HUES6 (cell line): ENCODE results near the gene COPE.

Experiments
- H3K27ac ChIP-seq: 2 replicates; pipeline ENCODE4 v1.7.0; 2013; ENCODE audit warnings: low read depth, mild to moderate bottlenecking, low read length, inconsistent platforms
- H3K27me3 ChIP-seq: 2 replicates; pipeline ENCODE4 v1.6.1; 2013; ENCODE audit warnings: low read length; ENCODE audit not compliant: control insufficient read depth, insufficient read depth
- H3K36me3 ChIP-seq: 2 replicates; pipeline ENCODE4 v1.6.1; 2013; ENCODE audit warnings: low read length; ENCODE audit not compliant: control insufficient read depth, insufficient read depth
- H3K4me1 ChIP-seq: 2 replicates; pipeline ENCODE4 v1.6.1; 2013; ENCODE audit warnings: low read length; ENCODE audit not compliant: control insufficient read depth, insufficient read depth
- H3K4me3 ChIP-seq: 2 replicates; pipeline ENCODE4 v1.5.1; 2013; ENCODE audit warnings: low read depth, low read length
- H3K9ac ChIP-seq: one replicate; pipeline ENCODE4 v1.6.1; 2013; ENCODE audit warnings: mild to moderate bottlenecking, low read length
- H3K9me3 ChIP-seq: 2 replicates; pipeline ENCODE4 v1.6.1; 2013; ENCODE audit warnings: low read depth, low read length; ENCODE audit not compliant: control insufficient read depth, insufficient read depth

Gene COPE

GRCh38 chr19:18883526-18884304 is 35.5 kb downstream of the COPE start:
- Histone ChIP-seq H3K9ac (no peak overlapping the region), H3K9me3 (no peaks in the 10 kb centered on the region), H3K4me1 (peaks cover 3% of the 10 kb centered on the region; the same call in 1 of the 2 replicates), H3K4me3 (no peak overlapping the region), H3K27me3 (no peaks in the 10 kb centered on the region), H3K36me3 (peaks cover 35% of the 10 kb centered on the region), H3K27ac (no peak overlapping the region)

DNA sequence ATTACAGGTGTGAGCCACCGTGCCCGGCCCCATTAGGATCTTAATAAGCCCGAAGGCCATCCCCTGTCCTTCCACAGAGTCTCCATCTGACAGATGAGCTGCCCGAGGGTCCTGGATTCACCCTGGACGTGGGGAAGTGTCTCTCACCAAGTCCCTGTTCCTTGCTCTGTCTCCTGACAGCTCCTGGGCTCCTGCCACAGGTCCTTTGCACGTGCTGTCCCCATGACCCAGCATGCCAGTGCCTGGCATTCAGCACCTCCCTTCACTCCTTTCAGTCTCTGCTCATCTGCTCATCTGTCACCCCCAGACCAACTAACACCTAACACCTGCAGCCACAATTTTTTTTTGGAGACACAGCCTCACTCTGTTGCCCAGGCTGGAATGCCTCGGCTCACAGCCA is 37.7 kb downstream of the COPE start:
- H3K4me3 ChIP-seq = no peak overlapping the region
- H3K27me3 ChIP-seq = no peaks in the 10 kb centered on the region
- H3K27ac ChIP-seq = no peak overlapping the region
- H3K4me1 ChIP-seq = peaks cover 3% of the 10 kb centered on the region; the same call in 1 of the 2 replicates
- H3K9ac ChIP-seq = no peak overlapping the region
- peaks cover 6% of the 10 kb centered on the region; the same call in 1 of the 2 replicates for H3K9me3 ChIP-seq
- peaks cover 44% of the 10 kb centered on the region for H3K36me3 ChIP-seq

DNA sequence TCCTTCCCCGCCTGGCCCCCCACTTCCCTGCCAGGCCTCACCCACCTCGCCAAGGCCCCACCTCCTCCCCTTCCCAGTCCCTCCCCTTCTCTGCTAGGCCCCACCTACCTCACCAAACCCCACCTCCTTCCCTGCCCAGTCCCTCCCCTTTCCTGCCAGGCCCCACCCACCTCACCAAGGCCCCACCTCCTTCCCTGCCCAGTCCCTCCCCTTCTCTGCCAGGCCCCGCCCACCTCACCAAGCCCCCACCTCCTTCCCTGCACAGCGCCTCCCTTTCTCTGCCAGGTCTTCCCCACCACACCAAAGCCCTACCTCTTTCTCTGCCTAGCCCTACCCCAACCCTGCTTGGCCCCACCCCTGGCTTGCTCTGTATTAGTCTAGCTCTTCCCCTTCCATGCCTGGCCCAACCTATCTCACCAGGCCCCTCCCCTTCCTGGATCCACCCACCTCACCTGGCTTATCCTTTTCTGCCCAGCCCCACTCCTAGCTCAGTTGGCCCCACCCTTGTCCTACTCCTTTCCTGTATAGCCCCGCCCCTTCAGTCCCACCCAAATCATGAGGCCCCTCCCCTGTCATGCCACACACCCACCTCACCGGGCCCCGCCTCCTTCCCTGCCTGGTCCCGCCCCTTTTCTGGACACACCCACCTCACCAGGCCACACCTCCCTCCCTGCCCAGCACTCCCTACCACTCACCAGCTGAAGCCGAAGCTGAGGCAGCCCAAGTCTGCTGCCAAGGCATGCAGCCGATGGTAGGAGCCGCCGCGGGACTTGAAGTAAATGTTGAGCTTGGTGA is 39.4 kb downstream of the COPE start:
- peaks cover 3% of the 10 kb centered on the region; the same call in 1 of the 2 replicates for H3K4me1 ChIP-seq
- peaks cover 47% of the 10 kb centered on the region for H3K36me3 ChIP-seq
- H3K27me3 ChIP-seq = no peaks in the 10 kb centered on the region
- H3K4me3 ChIP-seq = no peak overlapping the region
- H3K27ac ChIP-seq = no peak overlapping the region
- peak overlapping the region; percentile 12 for H3K9ac ChIP-seq
- peaks cover 6% of the 10 kb centered on the region; the same call in 1 of the 2 replicates for H3K9me3 ChIP-seq

DNA sequence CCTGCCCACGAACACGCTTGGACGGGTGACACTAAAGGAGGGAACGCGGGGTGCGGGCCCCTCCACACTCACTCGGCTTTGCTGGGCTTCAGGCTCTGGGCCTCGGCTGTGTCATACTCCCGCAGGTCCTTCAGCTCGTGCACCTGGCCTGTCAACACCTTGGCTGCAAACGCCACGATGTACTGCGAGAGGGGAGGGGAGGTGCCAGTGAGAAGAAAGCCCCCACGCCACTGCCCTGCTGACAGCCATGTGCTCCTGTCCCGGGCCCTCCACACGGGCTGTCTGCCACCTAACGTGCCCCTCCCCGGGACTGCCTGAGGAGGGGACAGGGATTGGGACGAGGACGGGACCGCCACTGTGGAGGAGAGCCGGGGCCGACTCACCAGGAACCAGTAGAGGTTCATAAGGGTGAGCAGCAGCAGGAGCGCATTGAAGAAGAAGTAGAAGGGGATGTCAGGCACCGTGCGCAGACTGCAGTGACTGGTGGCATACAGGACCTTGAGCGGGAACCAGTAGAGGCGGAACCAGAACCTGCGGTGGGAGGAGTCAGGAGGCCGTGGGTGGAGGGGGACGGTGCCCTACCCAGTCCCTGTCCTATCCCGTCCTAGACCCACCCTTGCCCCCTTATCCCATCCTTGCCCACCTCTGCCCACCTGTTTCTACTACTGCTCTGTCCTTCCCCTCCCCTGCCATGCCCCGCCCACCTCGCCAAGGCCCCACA is 40.2 kb downstream of the COPE start:
- peaks cover 45% of the 10 kb centered on the region for H3K36me3 ChIP-seq
- no peak overlapping the region for H3K27ac ChIP-seq
- no peak overlapping the region for H3K4me3 ChIP-seq
- H3K9me3 ChIP-seq = peaks cover 6% of the 10 kb centered on the region; the same call in 1 of the 2 replicates
- H3K4me1 ChIP-seq = peaks cover 3% of the 10 kb centered on the region; the same call in 1 of the 2 replicates
- no peaks in the 10 kb centered on the region for H3K27me3 ChIP-seq
- no peak overlapping the region for H3K9ac ChIP-seq

DNA sequence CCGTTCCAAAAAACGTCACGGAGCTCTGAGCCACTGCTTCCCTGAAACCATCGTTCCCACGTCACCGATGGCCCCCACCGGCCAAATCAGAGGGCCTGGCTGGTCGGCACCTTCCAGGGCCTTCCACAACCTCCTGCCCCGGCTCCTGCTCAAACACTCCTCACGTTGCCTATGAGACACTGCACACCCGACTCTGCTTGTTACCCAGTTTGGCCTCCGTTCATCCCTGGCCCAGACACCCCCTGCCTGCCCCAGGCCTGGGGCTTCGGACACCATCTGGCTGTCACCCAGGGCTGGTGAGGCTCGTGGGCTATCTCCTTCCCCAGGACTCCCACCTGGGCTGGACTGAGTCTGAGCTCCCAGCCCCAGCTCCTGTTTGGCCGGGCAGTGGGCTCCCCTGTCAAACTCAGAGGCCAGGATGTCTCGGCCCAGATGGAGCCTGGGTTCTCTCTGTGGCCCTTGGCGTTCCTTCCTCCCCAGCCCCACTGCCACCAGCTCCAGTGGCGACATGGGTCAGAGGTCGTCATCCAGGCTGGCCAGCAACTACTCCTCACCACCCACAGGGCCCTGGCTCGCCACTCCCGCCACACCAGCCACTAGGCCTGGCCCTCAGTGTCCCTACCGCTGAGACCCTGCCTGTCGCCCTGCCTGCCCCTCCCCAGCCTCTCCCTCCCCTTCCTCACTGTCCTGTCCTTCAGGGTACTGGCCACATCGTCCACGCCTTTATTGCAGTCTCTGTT is 41.0 kb downstream of the COPE start:
- Histone ChIP-seq H3K36me3 (peaks cover 37% of the 10 kb centered on the region), H3K9ac (no peak overlapping the region), H3K4me3 (no peak overlapping the region), H3K9me3 (peaks cover 6% of the 10 kb centered on the region; the same call in 1 of the 2 replicates), H3K4me1 (peaks cover 3% of the 10 kb centered on the region; the same call in 1 of the 2 replicates), H3K27me3 (no peaks in the 10 kb centered on the region), H3K27ac (no peak overlapping the region)

DNA sequence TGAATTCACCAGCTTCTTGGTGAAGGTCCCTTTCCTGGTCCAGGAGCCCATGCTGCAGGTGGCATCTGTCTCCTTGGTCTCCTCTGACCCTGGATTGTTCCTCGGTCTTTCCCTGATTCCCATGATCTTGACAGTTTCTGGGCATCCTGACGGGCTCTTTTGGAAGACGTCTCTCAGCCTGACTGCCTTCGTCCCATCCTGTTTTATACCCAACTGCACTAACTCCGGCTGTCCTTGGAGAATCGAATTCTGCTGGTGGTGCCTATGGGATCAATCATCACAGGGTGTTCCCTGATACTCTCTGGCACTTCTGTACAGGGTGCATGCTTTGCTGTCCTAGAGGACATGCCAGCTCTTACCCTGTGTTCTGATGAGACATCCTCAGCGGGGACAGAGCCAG is 42.3 kb downstream of the COPE start:
- H3K9me3 ChIP-seq = peaks cover 6% of the 10 kb centered on the region; the same call in 1 of the 2 replicates
- peaks cover 34% of the 10 kb centered on the region for H3K36me3 ChIP-seq
- peaks cover 3% of the 10 kb centered on the region; the same call in 1 of the 2 replicates for H3K4me1 ChIP-seq
- no peak overlapping the region for H3K4me3 ChIP-seq
- H3K27ac ChIP-seq = no peak overlapping the region
- no peak overlapping the region for H3K9ac ChIP-seq
- no peaks in the 10 kb centered on the region for H3K27me3 ChIP-seq

GRCh38 chr19:18875726-18876125 is 43.5 kb downstream of the COPE start:
- H3K27me3 ChIP-seq = no peaks in the 10 kb centered on the region
- H3K36me3 ChIP-seq = peaks cover 28% of the 10 kb centered on the region
- H3K4me3 ChIP-seq = no peak overlapping the region
- peaks cover 6% of the 10 kb centered on the region for H3K4me1 ChIP-seq
- H3K9me3 ChIP-seq = peaks cover 6% of the 10 kb centered on the region; the same call in 1 of the 2 replicates
- no peak overlapping the region for H3K27ac ChIP-seq
- H3K9ac ChIP-seq = no peak overlapping the region

- Histone ChIP-seq H3K27ac (no peak overlapping the region), H3K4me3 (no peak overlapping the region), H3K4me1 (peaks cover 10% of the 10 kb centered on the region; the same call in 1 of the 2 replicates), H3K9ac (no peak overlapping the region), H3K9me3 (no peaks in the 10 kb centered on the region), H3K36me3 (peaks cover 22% of the 10 kb centered on the region), H3K27me3 (no peaks in the 10 kb centered on the region)
These were observed 47.6 kb downstream of the COPE start for GRCh38 chr19:18871543-18871942.

DNA sequence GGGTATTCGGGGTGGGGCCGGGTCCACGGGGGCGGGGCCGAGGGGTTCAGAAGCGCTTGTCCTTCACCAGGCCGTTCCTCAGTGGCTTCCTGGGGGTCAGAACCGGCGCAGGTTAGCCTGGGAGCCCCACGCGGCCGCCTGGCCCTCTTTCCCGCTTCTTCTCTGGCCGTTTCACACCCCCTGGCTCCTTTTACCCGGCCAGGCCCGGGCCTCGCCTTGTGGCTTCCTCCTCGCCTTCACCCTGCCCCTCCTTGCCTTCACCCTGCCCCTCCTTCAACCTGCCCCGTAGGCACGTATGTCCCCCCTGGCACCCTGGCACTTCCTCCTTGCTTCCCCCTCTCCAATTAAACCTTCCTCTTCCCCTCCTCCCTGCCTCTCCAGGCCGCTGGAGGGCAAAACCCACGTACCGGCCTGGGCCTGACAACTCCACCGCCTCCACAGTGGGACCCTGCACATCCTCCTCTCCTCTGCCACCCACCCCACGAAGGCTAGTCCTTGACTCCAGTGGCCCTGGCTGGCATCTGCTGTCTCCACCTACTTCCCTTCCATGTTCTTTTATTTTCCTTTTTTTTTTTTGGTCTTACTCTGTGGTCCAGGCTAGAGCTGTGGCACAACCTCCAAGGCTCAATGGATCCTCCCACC is 48.5 kb downstream of the COPE start:
- Histone ChIP-seq H3K27me3 (no peaks in the 10 kb centered on the region), H3K36me3 (peaks cover 22% of the 10 kb centered on the region), H3K27ac (no peak overlapping the region), H3K4me3 (no peak overlapping the region), H3K9me3 (no peaks in the 10 kb centered on the region), H3K4me1 (peaks cover 10% of the 10 kb centered on the region; the same call in 1 of the 2 replicates), H3K9ac (no peak overlapping the region)
